Heart left ventricle (tissue), 16 donors: ENCODE results near the gene AJUBA. TPM values are rescaled to one million over a fixed set of nuclear protein-coding genes. Genes with fewer than 3 reads are reported as not detected.

Experiments
- ATAC-seq, 4 donors: fragments of 200-7000 bp; cut with Tn5 transposase; one replicate each; pipeline ENCODE4 v1.9.1; 2020 to 2022; ENCODE audit warnings: moderate library complexity in 4 of 4, mild to moderate bottlenecking in 3 of 4, moderate number of reproducible peaks in 1 of 4
- DNase-seq, 5 donors: peaks; one replicate each; pipeline ENCODE4 v3.0.0-alpha.2; 2020
- H3K27ac ChIP-seq, 12 donors: fragments of 200-600 bp; sonication (generic) in 4 of 12; one replicate each; pipeline versions ENCODE4 v1.5.0 to v1.8.0; 2016 to 2022; ENCODE audit warnings: mild to moderate bottlenecking in 2 of 12
- H3K27me3 ChIP-seq, 9 donors: fragments of 200-600 bp; sonication (generic) in 2 of 9; one replicate each; pipeline versions ENCODE4 v1.5.1 to v1.8.0; 2016 to 2022; ENCODE audit warnings: mild to moderate bottlenecking in 3 of 9
- H3K36me3 ChIP-seq, 9 donors: fragments of 200-600 bp; sonication (generic) in 2 of 9; one replicate each; pipeline versions ENCODE4 v1.5.0 to v1.8.0; 2018 to 2022; ENCODE audit warnings: mild to moderate bottlenecking in 2 of 9
- H3K4me1 ChIP-seq, 12 donors: fragments of 200-600 bp; sonication (generic) in 4 of 12; one replicate each; pipeline versions ENCODE4 v1.5.0 to v1.8.0; 2016 to 2022; ENCODE audit warnings: mild to moderate bottlenecking in 3 of 12
- H3K4me3 ChIP-seq, 12 donors: fragments of 200-600 bp; sonication (generic) in 4 of 12; one replicate each; pipeline versions ENCODE4 v1.5.0 to v1.8.0; 2017 to 2022; ENCODE audit warnings: mild to moderate bottlenecking in 9 of 12, moderate library complexity in 4 of 12
- H3K9me3 ChIP-seq, 12 donors: fragments of 200-600 bp; sonication (generic) in 4 of 12; one replicate each; pipeline versions ENCODE4 v1.5.0 to v1.8.0; 2016 to 2022; ENCODE audit warnings: mild to moderate bottlenecking in 1 of 12
- CTCF ChIP-seq, 12 donors: fragments of 200-600 bp; sonication (generic) in 4 of 12; IDR thresholded peaks; one replicate each; pipeline versions ENCODE4 v1.5.0 to v1.8.0; 2018 to 2022; ENCODE audit warnings: antibody characterized with exemption in 12 of 12, mild to moderate bottlenecking in 5 of 12
- POLR2A ChIP-seq, 2 donors: fragments of 450-650 bp; IDR thresholded peaks; one replicate each; pipeline ENCODE4 v1.6.1; 2017; ENCODE audit warnings: antibody characterized with exemption in 2 of 2, mild to moderate bottlenecking in 2 of 2, moderate library complexity in 2 of 2
- WGBS, 4 donors: extraction: QIAGEN DNeasy Blood & Tissue Kit in 2 of 4; methylation state at CpG; one replicate each; pipeline versions ENCODE4 v1.1.5 to v1.1.7; 2013 to 2018; 5-methylcytosine and 5-hydroxymethylcytosine counted together
- intact Hi-C, 10 donors: fragments of 100-400 bp; cut with DNase I; formaldehyde crosslinking; loops; one replicate each; pipeline versions ENCODE4 v1.11.1 to v1.14.2; 2022
- polyA plus RNA-seq, 2 donors: library from polyadenylated mRNA; stranded (reverse); fragments of 200-250 nt; gene quantifications; one replicate each; pipeline ENCODE4 v1.2.3, GENCODE V29; 2013
- total RNA-seq, 9 donors: library from RNA; depleted of rRNA in 2 of 9; stranded (reverse); fragments of >200 nt in 2 of 9; fragmentation: NEBNext Ultra II Directional in 3 of 9; extraction: Animal tissue kit (Norgen Biotek cat#: 25700) in 3 of 9; gene quantifications; one replicate each; pipeline versions ENCODE4 v1.1.0 to v1.2.4, GENCODE V29; 2016 to 2023
- donor health status: ischemic (EF 13 %, LVEDD 7.1; RV severe dilation, severe dysfunction).
- donor health status: healthy with polysubstance abuse.
- donor health status: DM: no; HTN: yes; CAD: no.
- donor health status: DM: no; HTN: no; CAD: no.
- donor health status: ischemic (EF 25% LVEDD 6.9; RV normal size, moderate dysfunction).
- donor health status: ischemic (EF 25% LVEDD 5.7; RV mildly dilated, moderate dysfunction).
- donor health status: healthy.
- donor health status: DM: yes; HTN: yes; CAD: no.
- donor health status: ischemic (EF 35%, LVEDD 5.7; RV mildly dilated, moderate dysfunction).
- donor health status: nonischemic (EF 11% LVEDD 7.7; RV severe dilation, severe dysfunction).
- donor health status: DM: yes; HTN: yes; CAD: no.
- donor health status: PGD.
- donor health status: ischemic (EF 29% LVEDD 5.4; RV normal size, mild dysfunction).
- donor health status: nonischemic (EF 23%, LVEDD 6.1; RV moderate dilation, normal function).

AJUBA gene
- total and polyA plus RNA-seq, 11 donors, result 5.6 to 18.0 (median 9.9) TPM

GRCh38 chr14:22993517-22993916 is 11.2 kb upstream of the AJUBA start:
- Histone ChIP-seq H3K4me3 (no peak overlapping the region), H3K9me3 (no peaks in the 10 kb centered on the region), H3K4me1 (peaks cover 0 to 19% (median 3%) of the 10 kb centered on the region in 12 donors), H3K36me3 (peaks cover 0 to 43% (median 14%) of the 10 kb centered on the region in 9 donors), H3K27ac (no peak overlapping the region), H3K27me3 (no peaks in the 10 kb centered on the region)
- no peak for ATAC-seq
- TF ChIP-seq POLR2A (IDR thresholded peaks at IDR 0.05) (no peak), CTCF (IDR thresholded peaks at IDR 0.05) (no peak)
- no peak for DNase-seq
- intact Hi-C loops, result loop anchor here in 1 of 10 donors (2.0 kb wide), 1 partner anchor 59 kb away; no protein-coding TSS in a partner anchor

DNA sequence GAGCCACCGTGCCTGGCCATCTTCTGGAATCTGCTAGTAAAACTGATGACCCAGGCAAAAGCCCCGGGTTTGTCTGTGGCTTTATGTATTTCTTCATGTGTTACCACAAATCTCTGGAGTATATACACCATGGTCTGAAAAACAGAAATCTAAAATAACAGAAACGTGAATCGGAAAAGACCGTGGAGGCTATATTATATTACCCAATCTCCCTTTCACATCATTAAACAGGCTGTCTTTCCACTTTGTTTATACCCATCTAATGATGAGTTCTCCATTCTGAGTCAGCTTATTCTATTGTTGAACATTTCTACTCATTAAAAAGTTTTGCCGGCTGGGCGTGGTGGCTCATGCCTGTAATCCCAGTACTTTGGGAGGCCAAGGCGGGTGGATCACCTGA is 9.5 kb upstream of the AJUBA start:
- 94 to 96% (median 95%) methylated on average over 8 of the region's 8 CpGs for WGBS, 4 donors
- H3K4me3 ChIP-seq, result no peak overlapping the region
- H3K9me3 ChIP-seq, result no peaks in the 10 kb centered on the region
- no peaks in the 10 kb centered on the region for H3K27me3 ChIP-seq
- TF ChIP-seq CTCF (IDR thresholded peaks at IDR 0.05), result no peak
- no peak for TF ChIP-seq POLR2A (IDR thresholded peaks at IDR 0.05)
- DNase-seq, result no peak
- no peak for ATAC-seq
- intact Hi-C loops, result loop anchor here in 1 of 10 donors (2.0 kb wide), 1 partner anchor 61 kb away; no protein-coding TSS in a partner anchor
- peaks cover 0 to 48% (median 14%) of the 10 kb centered on the region in 9 donors for H3K36me3 ChIP-seq
- no peak overlapping the region for H3K27ac ChIP-seq
- peaks cover 0 to 8% (median 0%) of the 10 kb centered on the region in 12 donors for H3K4me1 ChIP-seq

GRCh38 chr14:22987291-22987690 is 4.9 kb upstream of the AJUBA start:
- 75 to 85% (median 83%) methylated on average over 8 of the region's 8 CpGs for WGBS, 4 donors
- no peak for ATAC-seq
- Histone ChIP-seq H3K4me1 (peaks cover 0 to 17% (median 6%) of the 10 kb centered on the region in 12 donors), H3K36me3 (peaks cover 0 to 35% (median 14%) of the 10 kb centered on the region in 9 donors), H3K9me3 (no peaks in the 10 kb centered on the region), H3K4me3 (no peak overlapping the region), H3K27me3 (peaks cover 0 to under 1% (median 0%) of the 10 kb centered on the region in 9 donors), H3K27ac (no peak overlapping the region)
- DNase-seq, result no peak
- TF ChIP-seq CTCF (IDR thresholded peaks at IDR 0.05) (no peak), POLR2A (IDR thresholded peaks at IDR 0.05) (no peak)
- intact Hi-C loops, result loop anchor here in 6 of 10 donors (2.0 to 10.0 kb wide), 3 partner anchors 70 to 432 kb away; partner anchors contain the start of gene CDH24 (in 1 of the 6)

DNA sequence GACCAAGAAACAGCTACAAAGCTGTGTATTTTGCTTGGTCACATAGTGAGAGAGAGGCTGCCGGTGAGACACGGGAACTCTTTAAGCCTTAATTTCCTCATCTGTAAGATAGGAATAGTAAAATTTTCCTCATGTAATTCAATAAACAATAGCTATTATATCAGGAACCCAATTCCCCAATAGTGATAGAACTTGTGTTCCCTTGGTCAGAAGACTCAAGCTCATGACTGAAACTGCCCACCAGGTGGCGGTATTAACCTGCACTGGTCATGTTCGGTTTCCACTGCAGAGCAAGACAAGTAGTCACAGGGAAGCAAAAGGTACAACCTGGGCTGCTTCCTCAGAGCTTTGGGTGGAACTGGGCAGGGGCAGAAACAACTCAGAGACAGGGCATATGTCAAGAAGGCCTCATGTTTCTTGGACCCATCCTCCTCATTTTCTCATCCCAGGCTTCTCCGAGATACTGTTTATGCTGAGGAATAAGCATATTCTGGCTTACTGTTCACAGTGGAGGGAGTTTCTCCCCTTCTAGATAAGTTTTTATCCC is 4.2 kb upstream of the AJUBA start:
- H3K9me3 ChIP-seq, result no peaks in the 10 kb centered on the region
- no peak overlapping the region for H3K27ac ChIP-seq
- intact Hi-C loops, result loop anchor here (1.0 to 10.0 kb wide), 4 partner anchors 70 to 432 kb away; partner anchors contain the start of gene CDH24 (in 1 of the 10)
- DNase-seq (peak; percentile 82 to 88 (median 87)), ATAC-seq (peak; percentile 35 to 52 (median 40))
- peaks cover 0 to 34% (median 12%) of the 10 kb centered on the region in 9 donors for H3K36me3 ChIP-seq
- peak; percentile 85 to 95 (median 92) for TF ChIP-seq CTCF (IDR thresholded peaks at IDR 0.05)
- TF ChIP-seq POLR2A (IDR thresholded peaks at IDR 0.05), result no peak
- peaks cover 0 to 8% (median 0%) of the 10 kb centered on the region in 9 donors for H3K27me3 ChIP-seq
- 18 to 27% (median 25%) methylated on average over 5 of the region's 5 CpGs for WGBS, 4 donors
- peaks cover 0 to 19% (median 8%) of the 10 kb centered on the region in 12 donors for H3K4me1 ChIP-seq
- H3K4me3 ChIP-seq, result no peak overlapping the region
